ENCODE measurements around the gene KCNN3. TPM values are rescaled to one million over a fixed set of nuclear protein-coding genes. Genes with fewer than 3 reads are reported as not detected.

The KCNN3 gene
- polyA plus RNA-seq, 1 donor from 2014 or later = 2.2 TPM

DNA sequence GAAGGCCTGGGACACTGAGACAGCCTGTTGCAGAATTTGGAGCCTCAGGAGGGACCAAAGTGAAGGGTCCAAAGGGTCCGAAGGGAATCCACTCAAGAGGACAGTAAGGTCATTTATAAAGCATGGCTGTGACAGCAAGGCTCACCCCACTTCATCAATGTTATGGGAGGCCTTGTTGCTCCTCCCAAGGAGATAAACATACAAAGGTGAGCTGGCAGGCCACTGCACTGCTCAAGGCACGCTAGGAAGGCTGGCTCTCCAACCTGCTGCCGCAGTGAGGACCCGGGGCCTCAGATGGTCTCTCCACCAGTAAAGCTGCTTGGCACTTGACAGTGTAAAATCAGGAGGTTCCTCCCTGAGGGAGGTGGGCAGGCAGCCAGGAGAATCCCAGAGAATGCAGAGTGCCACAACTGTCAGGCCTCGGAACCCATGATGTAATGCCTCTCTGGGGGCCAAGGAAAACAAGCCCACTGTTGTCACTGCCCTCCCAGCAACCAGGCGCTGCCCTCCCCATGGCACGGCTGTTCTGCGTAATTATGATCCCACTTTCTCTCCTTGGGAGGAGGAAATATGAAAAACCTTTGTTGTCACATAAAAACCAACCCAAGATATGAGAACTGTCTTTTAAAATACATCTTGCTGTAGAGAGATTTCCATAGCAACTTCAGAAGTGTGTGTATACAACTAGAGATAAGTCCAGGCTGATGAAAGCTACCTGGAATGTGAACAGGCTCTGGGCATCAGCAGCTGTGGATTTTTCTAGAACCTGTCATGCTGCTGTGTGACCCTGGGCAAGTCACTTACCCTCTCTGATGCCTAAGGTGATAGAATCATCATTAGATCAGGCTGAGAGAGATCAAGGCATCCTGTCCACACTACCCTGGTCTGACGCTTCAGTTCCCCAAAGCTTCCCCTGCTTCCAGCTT is 102.5 kb downstream of the KCNN3 start:
- H3K79me2 ChIP-seq (replicated peaks; ENCODE audit: insufficient read depth, low read length) = no peaks in the 10 kb centered on the region
- TF ChIP-seq, protein P1, sequence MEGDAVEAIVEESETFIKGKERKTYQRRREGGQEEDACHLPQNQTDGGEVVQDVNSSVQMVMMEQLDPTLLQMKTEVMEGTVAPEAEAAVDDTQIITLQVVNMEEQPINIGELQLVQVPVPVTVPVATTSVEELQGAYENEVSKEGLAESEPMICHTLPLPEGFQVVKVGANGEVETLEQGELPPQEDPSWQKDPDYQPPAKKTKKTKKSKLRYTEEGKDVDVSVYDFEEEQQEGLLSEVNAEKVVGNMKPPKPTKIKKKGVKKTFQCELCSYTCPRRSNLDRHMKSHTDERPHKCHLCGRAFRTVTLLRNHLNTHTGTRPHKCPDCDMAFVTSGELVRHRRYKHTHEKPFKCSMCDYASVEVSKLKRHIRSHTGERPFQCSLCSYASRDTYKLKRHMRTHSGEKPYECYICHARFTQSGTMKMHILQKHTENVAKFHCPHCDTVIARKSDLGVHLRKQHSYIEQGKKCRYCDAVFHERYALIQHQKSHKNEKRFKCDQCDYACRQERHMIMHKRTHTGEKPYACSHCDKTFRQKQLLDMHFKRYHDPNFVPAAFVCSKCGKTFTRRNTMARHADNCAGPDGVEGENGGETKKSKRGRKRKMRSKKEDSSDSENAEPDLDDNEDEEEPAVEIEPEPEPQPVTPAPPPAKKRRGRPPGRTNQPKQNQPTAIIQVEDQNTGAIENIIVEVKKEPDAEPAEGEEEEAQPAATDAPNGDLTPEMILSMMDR (IDR thresholded peaks at IDR 0.05; ENCODE audit: poor library complexity, severe bottlenecking) = no peak
- TF ChIP-seq, protein P2, sequence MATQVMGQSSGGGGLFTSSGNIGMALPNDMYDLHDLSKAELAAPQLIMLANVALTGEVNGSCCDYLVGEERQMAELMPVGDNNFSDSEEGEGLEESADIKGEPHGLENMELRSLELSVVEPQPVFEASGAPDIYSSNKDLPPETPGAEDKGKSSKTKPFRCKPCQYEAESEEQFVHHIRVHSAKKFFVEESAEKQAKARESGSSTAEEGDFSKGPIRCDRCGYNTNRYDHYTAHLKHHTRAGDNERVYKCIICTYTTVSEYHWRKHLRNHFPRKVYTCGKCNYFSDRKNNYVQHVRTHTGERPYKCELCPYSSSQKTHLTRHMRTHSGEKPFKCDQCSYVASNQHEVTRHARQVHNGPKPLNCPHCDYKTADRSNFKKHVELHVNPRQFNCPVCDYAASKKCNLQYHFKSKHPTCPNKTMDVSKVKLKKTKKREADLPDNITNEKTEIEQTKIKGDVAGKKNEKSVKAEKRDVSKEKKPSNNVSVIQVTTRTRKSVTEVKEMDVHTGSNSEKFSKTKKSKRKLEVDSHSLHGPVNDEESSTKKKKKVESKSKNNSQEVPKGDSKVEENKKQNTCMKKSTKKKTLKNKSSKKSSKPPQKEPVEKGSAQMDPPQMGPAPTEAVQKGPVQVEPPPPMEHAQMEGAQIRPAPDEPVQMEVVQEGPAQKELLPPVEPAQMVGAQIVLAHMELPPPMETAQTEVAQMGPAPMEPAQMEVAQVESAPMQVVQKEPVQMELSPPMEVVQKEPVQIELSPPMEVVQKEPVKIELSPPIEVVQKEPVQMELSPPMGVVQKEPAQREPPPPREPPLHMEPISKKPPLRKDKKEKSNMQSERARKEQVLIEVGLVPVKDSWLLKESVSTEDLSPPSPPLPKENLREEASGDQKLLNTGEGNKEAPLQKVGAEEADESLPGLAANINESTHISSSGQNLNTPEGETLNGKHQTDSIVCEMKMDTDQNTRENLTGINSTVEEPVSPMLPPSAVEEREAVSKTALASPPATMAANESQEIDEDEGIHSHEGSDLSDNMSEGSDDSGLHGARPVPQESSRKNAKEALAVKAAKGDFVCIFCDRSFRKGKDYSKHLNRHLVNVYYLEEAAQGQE (IDR thresholded peaks at IDR 0.05; ENCODE audit: borderline replicate concordance) = no peak
- no peak for TF ChIP-seq EZH2 (IDR thresholded peaks at IDR 0.05; ENCODE audit: borderline replicate concordance, insufficient read depth, low read length, poor library complexity, severe bottlenecking)
- no peak for TF ChIP-seq SMC3 (conservative IDR thresholded peaks at IDR 0.05; ENCODE audit: poor library complexity)
- no peak for TF ChIP-seq TAF1 (IDR thresholded peaks at IDR 0.05; ENCODE audit: low read depth)
- no peak for TF ChIP-seq MXI1 (conservative IDR thresholded peaks at IDR 0.05; ENCODE audit: poor library complexity, severe bottlenecking)
- TF ChIP-seq RAD21 (conservative IDR thresholded peaks at IDR 0.05) = no peak
- no peak for TF ChIP-seq POLR2AphosphoS5 (IDR thresholded peaks at IDR 0.05)
- TF ChIP-seq EP300 (conservative IDR thresholded peaks at IDR 0.05; ENCODE audit: poor library complexity, severe bottlenecking) = no peak
- H3K4me2 ChIP-seq (ENCODE audit: low read length) = no peak overlapping the region
- H2AFZ ChIP-seq (ENCODE audit: low read depth, low read length) = no peak overlapping the region
- no peak overlapping the region for H3K4me3 ChIP-seq (ENCODE audit: low read length)
- no peaks in the 10 kb centered on the region for H3K27me3 ChIP-seq (ENCODE audit: insufficient read depth, low read depth, low read length)
- H3K9me2 ChIP-seq (ENCODE audit: insufficient read depth, low read length) = no peaks in the 10 kb centered on the region
- no peaks in the 10 kb centered on the region for H3K36me3 ChIP-seq (ENCODE audit: insufficient read depth, low read length)
- H4K20me1 ChIP-seq (ENCODE audit: insufficient read depth) = no peaks in the 10 kb centered on the region
- no peak overlapping the region for H3K9ac ChIP-seq (ENCODE audit: low read length)
- no peak overlapping the region for H3K27ac ChIP-seq (ENCODE audit: low read length)
- H3F3A ChIP-seq (ENCODE audit: insufficient read depth, low read length, poor library complexity, severe bottlenecking) = no peaks in the 10 kb centered on the region
- H3K9me3 ChIP-seq (ENCODE audit: low read length) = no peaks in the 10 kb centered on the region

DNA sequence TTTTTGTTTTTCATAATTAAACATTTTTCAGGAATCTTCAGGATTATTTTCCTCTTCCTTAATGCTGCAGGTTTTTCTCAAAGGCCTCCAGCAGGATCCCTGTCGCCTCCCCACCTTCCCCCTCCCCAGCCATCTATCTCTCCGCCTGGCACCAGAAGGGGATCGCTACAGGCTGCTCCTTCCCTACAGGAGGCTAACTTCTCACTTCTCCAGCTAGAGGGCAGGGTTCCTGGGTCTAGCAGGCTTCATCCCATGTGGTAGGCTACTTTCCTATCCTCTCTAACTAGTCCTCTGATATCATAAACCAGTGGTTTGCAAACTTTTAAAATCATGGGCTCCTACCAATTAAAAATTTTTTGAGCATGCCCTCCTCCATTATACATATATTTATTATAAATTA is 104.1 kb downstream of the KCNN3 start:
- Histone ChIP-seq H3F3A (ENCODE audit: insufficient read depth, low read length, poor library complexity, severe bottlenecking) (no peaks in the 10 kb centered on the region), H2AFZ (ENCODE audit: low read depth, low read length) (no peak overlapping the region), H3K9me2 (ENCODE audit: insufficient read depth, low read length) (no peaks in the 10 kb centered on the region), H3K36me3 (ENCODE audit: insufficient read depth, low read length) (no peaks in the 10 kb centered on the region), H3K4me3 (ENCODE audit: low read length) (no peak overlapping the region), H3K9ac (ENCODE audit: low read length) (no peak overlapping the region), H3K27me3 (ENCODE audit: insufficient read depth, low read depth, low read length) (no peaks in the 10 kb centered on the region), H3K9me3 (ENCODE audit: low read length) (no peaks in the 10 kb centered on the region), H3K79me2 (replicated peaks; ENCODE audit: insufficient read depth, low read length) (no peaks in the 10 kb centered on the region), H3K4me2 (ENCODE audit: low read length) (no peak overlapping the region), H3K27ac (ENCODE audit: low read length) (no peak overlapping the region), H4K20me1 (ENCODE audit: insufficient read depth) (no peaks in the 10 kb centered on the region)
- TF ChIP-seq RAD21 (conservative IDR thresholded peaks at IDR 0.05) = no peak
- no peak for TF ChIP-seq EZH2 (IDR thresholded peaks at IDR 0.05; ENCODE audit: borderline replicate concordance, insufficient read depth, low read length, poor library complexity, severe bottlenecking)
- TF ChIP-seq SMC3 (conservative IDR thresholded peaks at IDR 0.05; ENCODE audit: poor library complexity) = no peak
- TF ChIP-seq MXI1 (conservative IDR thresholded peaks at IDR 0.05; ENCODE audit: poor library complexity, severe bottlenecking) = no peak
- TF ChIP-seq POLR2AphosphoS5 (IDR thresholded peaks at IDR 0.05) = no peak
- TF ChIP-seq EP300 (conservative IDR thresholded peaks at IDR 0.05; ENCODE audit: poor library complexity, severe bottlenecking) = no peak
- TF ChIP-seq, protein P1 (IDR thresholded peaks at IDR 0.05; ENCODE audit: poor library complexity, severe bottlenecking) = no peak
- TF ChIP-seq, protein P2 (IDR thresholded peaks at IDR 0.05; ENCODE audit: borderline replicate concordance) = no peak
- TF ChIP-seq TAF1 (IDR thresholded peaks at IDR 0.05; ENCODE audit: low read depth) = no peak
